ENCODE measurements around the gene DNAJB13. TPM values are rescaled to one million over a fixed set of nuclear protein-coding genes. Genes with fewer than 3 reads are reported as not detected.

Gene DNAJB13
- polyA plus RNA-seq, 1 donor from 2014 or later = not detected

DNA sequence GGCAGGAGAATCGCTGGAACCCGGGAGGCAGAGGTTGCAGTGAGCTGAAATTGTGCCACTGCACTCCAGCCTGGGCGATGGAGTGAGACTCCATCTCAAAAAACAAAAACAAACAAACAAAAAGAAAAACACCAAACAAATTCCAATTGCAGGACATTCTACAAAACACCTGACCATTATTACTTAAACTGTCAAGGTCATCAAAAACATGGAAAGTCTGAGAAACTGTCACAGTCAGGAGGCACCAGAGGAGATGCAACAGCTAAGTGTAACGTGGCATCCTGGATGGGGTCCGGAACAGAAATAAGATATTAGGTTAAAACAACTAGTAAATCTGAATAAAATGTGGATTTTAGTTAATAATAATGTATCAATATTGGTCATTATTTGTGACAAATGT lies 914 bp upstream of the DNAJB13 start:
- Histone ChIP-seq H3K9me2 (ENCODE audit: insufficient read depth, low read length) (no peaks in the 10 kb centered on the region), H3K9me3 (ENCODE audit: low read length) (no peaks in the 10 kb centered on the region), H3F3A (ENCODE audit: insufficient read depth, low read length, poor library complexity, severe bottlenecking) (no peaks in the 10 kb centered on the region), H3K27me3 (ENCODE audit: insufficient read depth, low read depth, low read length) (no peaks in the 10 kb centered on the region), H3K27ac (ENCODE audit: low read length) (no peak overlapping the region), H2AFZ (ENCODE audit: low read depth, low read length) (no peak overlapping the region), H3K4me3 (ENCODE audit: low read length) (no peak overlapping the region), H3K9ac (ENCODE audit: low read length) (no peak overlapping the region), H4K20me1 (ENCODE audit: insufficient read depth) (no peaks in the 10 kb centered on the region), H3K36me3 (ENCODE audit: insufficient read depth, low read length) (no peaks in the 10 kb centered on the region), H3K4me2 (ENCODE audit: low read length) (no peak overlapping the region), H3K79me2 (replicated peaks; ENCODE audit: insufficient read depth, low read length) (no peaks in the 10 kb centered on the region)
- TF ChIP-seq RAD21 (conservative IDR thresholded peaks at IDR 0.05) = no peak

- H2AFZ ChIP-seq (ENCODE audit: low read depth, low read length) = no peak overlapping the region
- H3K9me3 ChIP-seq (ENCODE audit: low read length) = no peaks in the 10 kb centered on the region
- H3K4me3 ChIP-seq (ENCODE audit: low read length) = no peak overlapping the region
- no peaks in the 10 kb centered on the region for H3K79me2 ChIP-seq (replicated peaks; ENCODE audit: insufficient read depth, low read length)
- no peaks in the 10 kb centered on the region for H3F3A ChIP-seq (ENCODE audit: insufficient read depth, low read length, poor library complexity, severe bottlenecking)
- no peak overlapping the region for H3K9ac ChIP-seq (ENCODE audit: low read length)
- TF ChIP-seq POLR2AphosphoS5 (IDR thresholded peaks at IDR 0.05) = no peak
- no peak for TF ChIP-seq EP300 (conservative IDR thresholded peaks at IDR 0.05; ENCODE audit: poor library complexity, severe bottlenecking)
- TF ChIP-seq, protein P1, sequence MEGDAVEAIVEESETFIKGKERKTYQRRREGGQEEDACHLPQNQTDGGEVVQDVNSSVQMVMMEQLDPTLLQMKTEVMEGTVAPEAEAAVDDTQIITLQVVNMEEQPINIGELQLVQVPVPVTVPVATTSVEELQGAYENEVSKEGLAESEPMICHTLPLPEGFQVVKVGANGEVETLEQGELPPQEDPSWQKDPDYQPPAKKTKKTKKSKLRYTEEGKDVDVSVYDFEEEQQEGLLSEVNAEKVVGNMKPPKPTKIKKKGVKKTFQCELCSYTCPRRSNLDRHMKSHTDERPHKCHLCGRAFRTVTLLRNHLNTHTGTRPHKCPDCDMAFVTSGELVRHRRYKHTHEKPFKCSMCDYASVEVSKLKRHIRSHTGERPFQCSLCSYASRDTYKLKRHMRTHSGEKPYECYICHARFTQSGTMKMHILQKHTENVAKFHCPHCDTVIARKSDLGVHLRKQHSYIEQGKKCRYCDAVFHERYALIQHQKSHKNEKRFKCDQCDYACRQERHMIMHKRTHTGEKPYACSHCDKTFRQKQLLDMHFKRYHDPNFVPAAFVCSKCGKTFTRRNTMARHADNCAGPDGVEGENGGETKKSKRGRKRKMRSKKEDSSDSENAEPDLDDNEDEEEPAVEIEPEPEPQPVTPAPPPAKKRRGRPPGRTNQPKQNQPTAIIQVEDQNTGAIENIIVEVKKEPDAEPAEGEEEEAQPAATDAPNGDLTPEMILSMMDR (IDR thresholded peaks at IDR 0.05; ENCODE audit: poor library complexity, severe bottlenecking) = no peak
- no peak for TF ChIP-seq MXI1 (conservative IDR thresholded peaks at IDR 0.05; ENCODE audit: poor library complexity, severe bottlenecking)
- TF ChIP-seq SMC3 (conservative IDR thresholded peaks at IDR 0.05; ENCODE audit: poor library complexity) = no peak
- TF ChIP-seq REST (IDR thresholded peaks at IDR 0.05; ENCODE audit: borderline replicate concordance) = no peak
- no peak for TF ChIP-seq EZH2 (IDR thresholded peaks at IDR 0.05; ENCODE audit: borderline replicate concordance, insufficient read depth, low read length, poor library complexity, severe bottlenecking)
- H3K27me3 ChIP-seq (ENCODE audit: insufficient read depth, low read depth, low read length) = no peaks in the 10 kb centered on the region
- no peak overlapping the region for H3K27ac ChIP-seq (ENCODE audit: low read length)
- no peak overlapping the region for H3K4me2 ChIP-seq (ENCODE audit: low read length)
- no peaks in the 10 kb centered on the region for H3K36me3 ChIP-seq (ENCODE audit: insufficient read depth, low read length)
- no peaks in the 10 kb centered on the region for H4K20me1 ChIP-seq (ENCODE audit: insufficient read depth)
- H3K9me2 ChIP-seq (ENCODE audit: insufficient read depth, low read length) = no peaks in the 10 kb centered on the region
Measured at GRCh38 chr11:73951797-73952196, 971 bp downstream of the DNAJB13 start.
